ENCODE data around the gene SCARB1. TPM values are rescaled to one million over a fixed set of nuclear protein-coding genes. Genes with fewer than 3 reads are reported as not detected.

The SCARB1 gene
- total RNA-seq, 1 experiment from 2014 or later, result 106 TPM

DNA sequence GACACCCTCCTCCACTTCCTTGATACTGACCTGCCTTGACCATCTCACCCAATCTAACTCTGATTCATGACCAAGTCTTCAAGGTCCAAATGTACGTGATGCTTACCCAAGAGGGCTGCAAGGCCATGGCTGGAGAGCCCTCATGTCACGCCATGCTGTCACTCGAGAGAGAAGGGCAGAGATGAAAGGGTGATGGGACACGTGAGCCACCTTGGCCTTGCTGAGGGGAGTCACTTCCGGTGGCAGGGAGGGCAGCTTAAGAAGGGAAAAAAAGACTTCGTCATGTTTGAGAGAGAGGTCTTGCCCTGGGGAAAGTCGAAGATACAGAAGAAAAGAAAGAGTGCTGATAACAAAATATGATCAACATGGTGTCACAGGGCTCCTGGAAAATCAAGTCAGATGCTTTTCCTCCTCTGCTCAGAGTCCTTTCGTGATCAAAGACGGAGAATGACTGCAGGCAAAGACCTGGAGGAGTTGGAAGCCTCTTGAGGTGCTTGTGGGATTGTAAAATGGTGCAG, 3.3 kb upstream of the SCARB1 start:
- peaks cover 33% of the 10 kb centered on the region for H3K4me1 Mint-ChIP-seq (ENCODE audit: low read depth, unreplicated experiment)
- BruUV-seq (replicated peaks), result no TSS peak
- H3K27me3 Mint-ChIP-seq (ENCODE audit: insufficient read depth, unreplicated experiment), result no peaks in the 10 kb centered on the region
- TF ChIP-seq, protein P1, sequence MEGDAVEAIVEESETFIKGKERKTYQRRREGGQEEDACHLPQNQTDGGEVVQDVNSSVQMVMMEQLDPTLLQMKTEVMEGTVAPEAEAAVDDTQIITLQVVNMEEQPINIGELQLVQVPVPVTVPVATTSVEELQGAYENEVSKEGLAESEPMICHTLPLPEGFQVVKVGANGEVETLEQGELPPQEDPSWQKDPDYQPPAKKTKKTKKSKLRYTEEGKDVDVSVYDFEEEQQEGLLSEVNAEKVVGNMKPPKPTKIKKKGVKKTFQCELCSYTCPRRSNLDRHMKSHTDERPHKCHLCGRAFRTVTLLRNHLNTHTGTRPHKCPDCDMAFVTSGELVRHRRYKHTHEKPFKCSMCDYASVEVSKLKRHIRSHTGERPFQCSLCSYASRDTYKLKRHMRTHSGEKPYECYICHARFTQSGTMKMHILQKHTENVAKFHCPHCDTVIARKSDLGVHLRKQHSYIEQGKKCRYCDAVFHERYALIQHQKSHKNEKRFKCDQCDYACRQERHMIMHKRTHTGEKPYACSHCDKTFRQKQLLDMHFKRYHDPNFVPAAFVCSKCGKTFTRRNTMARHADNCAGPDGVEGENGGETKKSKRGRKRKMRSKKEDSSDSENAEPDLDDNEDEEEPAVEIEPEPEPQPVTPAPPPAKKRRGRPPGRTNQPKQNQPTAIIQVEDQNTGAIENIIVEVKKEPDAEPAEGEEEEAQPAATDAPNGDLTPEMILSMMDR (IDR thresholded peaks at IDR 0.05; ENCODE audit: insufficient read depth in 1 of 2, low read depth in 1 of 2, low read length in 1 of 2, severe bottlenecking in 1 of 2, unreplicated experiment in 1 of 2), result no peak
- peaks cover 16% of the 10 kb centered on the region for H3K4me1 ChIP-seq
- no peaks in the 10 kb centered on the region for H3K9me3 ChIP-seq
- H3K9me3 Mint-ChIP-seq (ENCODE audit: unreplicated experiment), result no peaks in the 10 kb centered on the region
- no peak overlapping the region for H3K4me3 ChIP-seq (ENCODE audit: low read depth, low read length)
- intact Hi-C loops (cut with micrococcal nuclease; ENCODE audit: unreplicated experiment), result no loop called here
- no peak overlapping the region for H3K4me3 Mint-ChIP-seq (ENCODE audit: unreplicated experiment)
- no peak for DNase-seq
- ChIA-PET POLR2A (no interaction called here), CTCF (no interaction called here)
- no peaks in the 10 kb centered on the region for H3K36me3 ChIP-seq (ENCODE audit: control insufficient read depth, insufficient read depth, low read length)
- H3K36me3 Mint-ChIP-seq (ENCODE audit: insufficient read depth, unreplicated experiment), result peaks cover 5% of the 10 kb centered on the region
- H3K27me3 ChIP-seq (replicated peaks; ENCODE audit: control insufficient read depth, insufficient read depth, low read length), result no peaks in the 10 kb centered on the region
- H3K27ac Mint-ChIP-seq (ENCODE audit: unreplicated experiment), result peak overlapping the region; percentile 40

DNA sequence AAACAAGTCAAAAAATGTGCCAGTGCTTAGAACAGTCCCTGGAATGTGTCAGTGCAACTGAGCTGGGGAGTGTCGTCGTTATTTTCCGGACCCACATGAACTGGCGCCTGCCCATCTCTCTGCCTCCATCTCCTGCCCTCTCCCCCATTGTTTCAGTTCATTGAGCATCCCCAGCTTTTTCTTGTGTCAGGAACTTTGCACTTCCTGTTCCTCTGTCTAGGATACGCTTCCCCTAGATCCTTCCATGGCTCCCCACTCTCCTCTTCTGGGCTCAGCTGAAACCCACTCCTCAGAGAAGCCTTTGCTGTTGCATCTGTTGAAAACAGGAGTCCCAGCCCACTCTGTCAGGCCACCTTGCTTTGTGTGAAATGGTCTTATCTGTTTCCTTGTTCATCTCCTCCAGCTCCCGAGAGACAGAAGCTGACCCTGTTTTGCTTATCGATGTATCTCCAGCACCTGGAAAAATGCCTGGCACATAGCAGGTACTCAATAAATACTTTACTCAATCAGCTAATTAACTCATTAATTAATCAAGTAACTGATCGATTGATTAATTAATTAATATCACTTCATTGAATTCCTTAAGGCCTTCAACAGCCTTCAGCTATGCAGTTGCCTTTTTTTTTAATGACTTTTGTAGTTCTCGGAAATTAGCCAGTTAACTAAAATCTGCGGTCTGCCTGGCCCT, 2.7 kb upstream of the SCARB1 start:
- H3K4me1 ChIP-seq, result peaks cover 17% of the 10 kb centered on the region
- H3K27ac Mint-ChIP-seq (ENCODE audit: unreplicated experiment), result peak overlapping the region; percentile 40

DNA sequence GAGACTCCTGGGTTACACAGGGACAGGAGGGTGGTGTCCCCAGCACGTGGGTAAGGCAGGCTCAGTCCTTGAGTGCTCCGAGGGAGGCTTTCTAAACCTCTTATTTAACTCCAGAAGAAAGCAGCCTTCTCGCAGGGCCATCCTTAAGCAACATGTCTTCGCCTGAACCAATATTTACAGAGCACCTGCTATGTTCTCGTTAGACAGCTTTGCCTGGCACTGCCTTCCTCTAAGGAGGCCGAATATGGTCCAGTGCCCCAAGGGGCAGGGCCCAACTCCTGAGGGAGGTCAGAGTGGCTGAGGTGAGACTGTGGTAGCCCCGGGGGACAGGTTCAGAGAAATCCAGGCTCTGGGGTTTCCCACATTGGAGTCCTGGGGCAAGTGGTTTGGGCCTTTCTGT, 2.1 kb upstream of the SCARB1 start:
- H3K4me3 Mint-ChIP-seq (ENCODE audit: unreplicated experiment), result no peak overlapping the region
- DNase-seq, result no peak
- peaks cover 35% of the 10 kb centered on the region for H3K4me1 Mint-ChIP-seq (ENCODE audit: low read depth, unreplicated experiment)
- BruUV-seq (replicated peaks), result no TSS peak
- H3K9me3 Mint-ChIP-seq (ENCODE audit: unreplicated experiment), result no peaks in the 10 kb centered on the region
- no peaks in the 10 kb centered on the region for H3K9me3 ChIP-seq
- peaks cover 17% of the 10 kb centered on the region for H3K4me1 ChIP-seq
- ChIA-PET CTCF (no interaction called here), POLR2A (no interaction called here)
- H3K4me3 ChIP-seq (ENCODE audit: low read depth, low read length), result no peak overlapping the region
- intact Hi-C loops (cut with micrococcal nuclease; ENCODE audit: unreplicated experiment), result no loop called here
- H3K36me3 Mint-ChIP-seq (ENCODE audit: insufficient read depth, unreplicated experiment), result peaks cover 10% of the 10 kb centered on the region
- H3K36me3 ChIP-seq (ENCODE audit: control insufficient read depth, insufficient read depth, low read length), result no peaks in the 10 kb centered on the region
- no peaks in the 10 kb centered on the region for H3K27me3 ChIP-seq (replicated peaks; ENCODE audit: control insufficient read depth, insufficient read depth, low read length)
- TF ChIP-seq, protein P1 (IDR thresholded peaks at IDR 0.05; ENCODE audit: insufficient read depth in 1 of 2, low read depth in 1 of 2, low read length in 1 of 2, severe bottlenecking in 1 of 2, unreplicated experiment in 1 of 2), result no peak
- H3K27me3 Mint-ChIP-seq (ENCODE audit: insufficient read depth, unreplicated experiment), result no peaks in the 10 kb centered on the region
- peak overlapping the region; percentile 40 for H3K27ac Mint-ChIP-seq (ENCODE audit: unreplicated experiment)

More for the DNA sequence above, 2.7 kb upstream of the SCARB1 start:
- DNase-seq, result no peak
- TF ChIP-seq, protein P1 (IDR thresholded peaks at IDR 0.05; ENCODE audit: insufficient read depth in 1 of 2, low read depth in 1 of 2, low read length in 1 of 2, severe bottlenecking in 1 of 2, unreplicated experiment in 1 of 2), result no peak
- intact Hi-C loops (cut with micrococcal nuclease; ENCODE audit: unreplicated experiment), result no loop called here
- no peaks in the 10 kb centered on the region for H3K36me3 ChIP-seq (ENCODE audit: control insufficient read depth, insufficient read depth, low read length)
- no TSS peak for BruUV-seq (replicated peaks)
- H3K4me3 ChIP-seq (ENCODE audit: low read depth, low read length), result no peak overlapping the region
- H3K9me3 ChIP-seq, result no peaks in the 10 kb centered on the region
- CTCF ChIA-PET, result no interaction called here
- H3K27me3 Mint-ChIP-seq (ENCODE audit: insufficient read depth, unreplicated experiment), result no peaks in the 10 kb centered on the region
- H3K4me3 Mint-ChIP-seq (ENCODE audit: unreplicated experiment), result no peak overlapping the region
- H3K4me1 Mint-ChIP-seq (ENCODE audit: low read depth, unreplicated experiment), result peaks cover 33% of the 10 kb centered on the region
- POLR2A ChIA-PET, result no interaction called here
- H3K9me3 Mint-ChIP-seq (ENCODE audit: unreplicated experiment), result no peaks in the 10 kb centered on the region
- no peaks in the 10 kb centered on the region for H3K27me3 ChIP-seq (replicated peaks; ENCODE audit: control insufficient read depth, insufficient read depth, low read length)
- H3K36me3 Mint-ChIP-seq (ENCODE audit: insufficient read depth, unreplicated experiment), result peaks cover 10% of the 10 kb centered on the region
